Endothelial cell of umbilical vein (primary cell): ENCODE results near the gene DLGAP1. TPM values are rescaled to one million over a fixed set of nuclear protein-coding genes. Genes with fewer than 3 reads are reported as not detected.

Source experiments
- BruUV-seq: library from RNA; stranded (reverse); fragments of 400-500 nt; replicated peaks from 2 replicates; lab custom pipeline; 2021; lab: Mats Ljungman, UMichigan
- CTCF ChIA-PET: fragments of 300-600, 350-600 bp; sonication (Branson Sonifier 250); formaldehyde crosslinking; loops from one replicate; lab custom pipeline; 2021; ENCODE audit warnings: antibody characterized with exemption, inconsistent platforms; lab: Charles Lee
- POLR2A ChIA-PET: fragments of 300-600, 350-600 bp; sonication (Branson Sonifier 250); formaldehyde crosslinking; loops from one replicate; lab custom pipeline; 2021; ENCODE audit warnings: antibody characterized with exemption, inconsistent platforms; lab: Charles Lee
- DNase-seq: peaks from one replicate; pipeline ENCODE4 v3.0.0-alpha.2; 2011; ENCODE audit warnings: low read depth, low spot score
- FAIRE-seq: peaks from 2 replicates; lab custom pipeline; 2011; peaks lifted over from hg19 to GRCh38; lab: Jason Lieb, UNC
- H2AFZ ChIP-seq: 2 replicates; pipeline ENCODE4 v1.6.0; 2012; ENCODE audit warnings: low read depth, low read length, control low read depth, inconsistent platforms
- H3K27ac ChIP-seq: 2 replicates; pipeline ENCODE4 v1.5.1; 2011; ENCODE audit warnings: low read depth, mild to moderate bottlenecking, control low read depth, low read length, moderate library complexity; ENCODE audit not compliant: insufficient read depth
- H3K27me3 ChIP-seq, 2 experiments: 2 replicates each; pipeline versions ENCODE4 v1.6.0 to v1.6.1; 2011; ENCODE audit warnings: low read length in 2 of 2, mixed read lengths in 1 of 2; ENCODE audit not compliant: control insufficient read depth in 2 of 2, insufficient read depth in 2 of 2
- H3K36me3 ChIP-seq, 2 experiments: 2 replicates in 1 of 2; 3 replicates in 1 of 2; pipeline ENCODE4 v1.5.1; 2011; ENCODE audit warnings: low read length in 2 of 2, mild to moderate bottlenecking in 1 of 2, moderate library complexity in 1 of 2; ENCODE audit not compliant: control insufficient read depth in 2 of 2, insufficient read depth in 2 of 2; ENCODE audit errors: extremely low read depth in 1 of 2
- H3K4me1 ChIP-seq: 3 replicates; pipeline ENCODE4 v1.5.1; 2011; ENCODE audit warnings: mild to moderate bottlenecking, low read length; ENCODE audit not compliant: control insufficient read depth, insufficient read depth; ENCODE audit errors: extremely low read depth
- H3K4me2 ChIP-seq: 2 replicates; pipeline ENCODE4 v1.6.1; 2011; ENCODE audit warnings: low read length, control low read depth, mixed read lengths; ENCODE audit not compliant: insufficient read depth
- H3K4me3 ChIP-seq, 3 experiments: fragments of 200-600 bp in 1 of 3; sonication (generic), shearing (Covaris generic) in 1 of 3; replicated peaks in 1 of 3; 2 replicates each; pipeline ENCODE4 v1.5.1; 2011 to 2016; ENCODE audit warnings: control low read depth in 3 of 3, low read length in 3 of 3, mild to moderate bottlenecking in 2 of 3, inconsistent platforms in 1 of 3, low read depth in 1 of 3, moderate library complexity in 1 of 3; ENCODE audit not compliant: insufficient read depth in 1 of 3
- H3K79me2 ChIP-seq: 2 replicates; pipeline ENCODE4 v1.6.0; 2012; ENCODE audit warnings: low read length, inconsistent platforms; ENCODE audit not compliant: control insufficient read depth, insufficient read depth
- H3K9ac ChIP-seq: replicated peaks from 2 replicates; pipeline ENCODE3; 2011; ENCODE audit warnings: low read length, control low read depth; ENCODE audit not compliant: insufficient read depth; ENCODE audit errors: extremely low read depth
- H3K9me1 ChIP-seq: replicated peaks from 3 replicates; pipeline ENCODE4 v1.6.0; 2011; ENCODE audit warnings: mild to moderate bottlenecking, low read length; ENCODE audit not compliant: control insufficient read depth, insufficient read depth; ENCODE audit errors: extremely low read depth
- H3K9me3 ChIP-seq: replicated peaks from 2 replicates; pipeline ENCODE4 v1.5.1; 2012; ENCODE audit warnings: low read length, inconsistent platforms; ENCODE audit not compliant: control insufficient read depth, insufficient read depth
- H4K20me1 ChIP-seq: replicated peaks from 2 replicates; pipeline ENCODE3; 2011; ENCODE audit warnings: mild to moderate bottlenecking, low read length; ENCODE audit not compliant: control insufficient read depth, insufficient read depth; ENCODE audit errors: extremely low read depth
- EZH2 ChIP-seq: IDR thresholded peaks from 2 replicates; pipeline ENCODE4 v1.6.1; 2012; ENCODE audit warnings: borderline replicate concordance, low read depth, mild to moderate bottlenecking, moderate library complexity, low read length, inconsistent platforms; ENCODE audit not compliant: severe bottlenecking
- FOS ChIP-seq: IDR thresholded peaks from 2 replicates; pipeline ENCODE4 v1.6.1; 2011; ENCODE audit warnings: mild to moderate bottlenecking, low read length, moderate library complexity, borderline replicate concordance; ENCODE audit not compliant: insufficient read depth
- GATA2 ChIP-seq: IDR thresholded peaks from 2 replicates; pipeline ENCODE4 v1.7.0; 2011; ENCODE audit warnings: low read depth, mild to moderate bottlenecking, moderate library complexity, mixed read lengths, low read length; ENCODE audit not compliant: insufficient read length, insufficient read depth
- JUN ChIP-seq: IDR thresholded peaks from 2 replicates; pipeline ENCODE4 v1.6.1; 2011; ENCODE audit warnings: borderline replicate concordance, low read depth; ENCODE audit not compliant: insufficient read length, insufficient read depth
- MYC ChIP-seq: IDR thresholded peaks from one replicate; pipeline ENCODE4 v1.6.1; 2011; ENCODE audit warnings: mild to moderate bottlenecking, low read depth, low read length
- POLR2A ChIP-seq: IDR thresholded peaks from 2 replicates; pipeline ENCODE4 v1.6.1; 2012; ENCODE audit warnings: low read depth, mild to moderate bottlenecking, control low read depth, low read length
- POLR2AphosphoS5 ChIP-seq: IDR thresholded peaks from 2 replicates; pipeline ENCODE4 v1.6.1; 2012; ENCODE audit warnings: low read depth, mild to moderate bottlenecking, control low read depth, low read length, moderate library complexity; ENCODE audit not compliant: insufficient read depth
- dilution Hi-C: fragments of 300-500 bp; cut with MboI; formaldehyde crosslinking; loops from one replicate; pipeline ENCODE4 v1.15.0; 2019; ENCODE audit warnings: low sequenced_read_pairs; ENCODE audit not compliant: extremely low pct_ligation_motif_present
- intact Hi-C: fragments of 100-400 bp; cut with micrococcal nuclease; formaldehyde crosslinking; loops from one replicate; pipeline ENCODE4 v1.10.0; 2022
- polyA plus RNA-seq, 4 experiments: library from polyadenylated mRNA; depleted of rRNA in 3 of 4; stranded (reverse) in 3 of 4; unstranded in 1 of 4; fragments of >200 nt; gene quantifications; 2 replicates each; pipeline versions ENCODE4 v1.2.1 to v1.2.3, GENCODE V29; 2011 to 2012; ENCODE audit warnings: missing spikeins in 1 of 4
- total RNA-seq: library from RNA; stranded (reverse); gene quantifications from 2 replicates; pipeline ENCODE4 v1.2.3, GENCODE V29; 2021
- TF ChIP-seq, protein P1 (sequence below): IDR thresholded peaks from 2 replicates; pipeline ENCODE4 v1.6.1; 2011; ENCODE audit not compliant: insufficient read depth, insufficient read length
- TF ChIP-seq, protein P2 (sequence below), 2 donors: IDR thresholded peaks; 1 replicate in 1 of 2; 2 replicates in 1 of 2; pipeline ENCODE4 v1.5.1; 2011; ENCODE audit warnings: low read length in 2 of 2, mild to moderate bottlenecking in 2 of 2, moderate library complexity in 2 of 2, control low read depth in 1 of 2, inconsistent platforms in 1 of 2, low read depth in 1 of 2; ENCODE audit not compliant: insufficient read depth in 1 of 2; ENCODE audit errors: extremely low read depth in 1 of 2

Gene DLGAP1
- total and polyA plus RNA-seq, 2 donors (not counting 3 experiments of a cell fraction or from before 2014, with no cell fraction given): 0.04 TPM; not detected in 1

DNA sequence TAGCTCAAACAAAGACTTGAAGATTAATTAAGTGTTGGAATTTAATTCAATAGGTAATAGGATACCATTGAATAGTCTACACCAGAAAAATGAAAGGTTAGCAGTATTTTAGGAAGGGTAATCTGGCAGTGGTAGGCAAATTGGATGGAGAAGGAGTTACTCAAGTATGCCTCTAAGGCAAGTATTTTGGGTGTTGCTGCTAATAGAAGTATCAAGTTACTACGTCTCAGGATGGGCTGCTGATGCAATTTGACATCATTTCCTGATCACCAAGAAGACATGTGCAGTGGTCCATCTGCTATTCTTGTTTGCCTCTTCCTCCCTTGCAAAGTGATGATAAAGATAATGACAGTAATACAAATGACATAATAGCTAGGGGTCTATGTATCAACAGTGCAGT lies 519.8 kb downstream of the DLGAP1 start:
- intact Hi-C loops: no loop called here

DNA sequence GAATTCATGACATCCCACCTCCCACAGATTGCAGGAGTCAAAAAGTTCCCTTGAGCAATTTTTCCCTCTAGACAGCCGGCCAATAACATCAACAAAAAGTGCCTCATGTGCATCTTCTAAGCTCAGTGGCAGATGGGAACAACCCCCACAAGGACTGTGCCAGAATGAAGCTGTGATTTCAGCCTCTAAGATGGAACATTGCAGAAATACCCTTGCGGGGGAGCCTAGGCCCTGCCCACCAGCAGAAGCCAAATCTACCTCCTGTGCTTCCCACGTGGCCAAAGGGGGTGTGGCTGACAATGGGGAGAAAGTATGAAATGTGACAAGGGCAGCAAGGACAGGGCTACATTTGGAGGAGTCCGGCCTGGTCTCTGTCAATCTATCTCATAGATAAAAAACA lies 522.8 kb downstream of the DLGAP1 start:
- no peak overlapping the region for H3K4me3 ChIP-seq
- DNase-seq (no peak), FAIRE-seq (no peak)
- H2AFZ ChIP-seq: no peak overlapping the region
- intact Hi-C loops (no loop called here), dilution Hi-C loops (no loop called here)
- TF ChIP-seq, protein P1, sequence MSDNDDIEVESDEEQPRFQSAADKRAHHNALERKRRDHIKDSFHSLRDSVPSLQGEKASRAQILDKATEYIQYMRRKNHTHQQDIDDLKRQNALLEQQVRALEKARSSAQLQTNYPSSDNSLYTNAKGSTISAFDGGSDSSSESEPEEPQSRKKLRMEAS: no peak
- TF ChIP-seq FOS (no peak), MYC (no peak), POLR2AphosphoS5 (no peak), POLR2A (no peak), GATA2 (no peak), EZH2 (no peak), JUN (no peak)
- TF ChIP-seq, protein P2, sequence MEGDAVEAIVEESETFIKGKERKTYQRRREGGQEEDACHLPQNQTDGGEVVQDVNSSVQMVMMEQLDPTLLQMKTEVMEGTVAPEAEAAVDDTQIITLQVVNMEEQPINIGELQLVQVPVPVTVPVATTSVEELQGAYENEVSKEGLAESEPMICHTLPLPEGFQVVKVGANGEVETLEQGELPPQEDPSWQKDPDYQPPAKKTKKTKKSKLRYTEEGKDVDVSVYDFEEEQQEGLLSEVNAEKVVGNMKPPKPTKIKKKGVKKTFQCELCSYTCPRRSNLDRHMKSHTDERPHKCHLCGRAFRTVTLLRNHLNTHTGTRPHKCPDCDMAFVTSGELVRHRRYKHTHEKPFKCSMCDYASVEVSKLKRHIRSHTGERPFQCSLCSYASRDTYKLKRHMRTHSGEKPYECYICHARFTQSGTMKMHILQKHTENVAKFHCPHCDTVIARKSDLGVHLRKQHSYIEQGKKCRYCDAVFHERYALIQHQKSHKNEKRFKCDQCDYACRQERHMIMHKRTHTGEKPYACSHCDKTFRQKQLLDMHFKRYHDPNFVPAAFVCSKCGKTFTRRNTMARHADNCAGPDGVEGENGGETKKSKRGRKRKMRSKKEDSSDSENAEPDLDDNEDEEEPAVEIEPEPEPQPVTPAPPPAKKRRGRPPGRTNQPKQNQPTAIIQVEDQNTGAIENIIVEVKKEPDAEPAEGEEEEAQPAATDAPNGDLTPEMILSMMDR (IDR thresholded peaks at IDR 0.05; ENCODE audit: extremely low read depth in 1 of 2, insufficient read depth in 1 of 2, low read depth in 1 of 2, low read length in 2 of 2): no peak
- H3K79me2 ChIP-seq: no peaks in the 10 kb centered on the region
- H3K4me1 ChIP-seq: no peaks in the 10 kb centered on the region
- H3K9ac ChIP-seq: no peak overlapping the region
- ChIA-PET POLR2A (no interaction called here), CTCF (no interaction called here)
- H3K36me3 ChIP-seq: no peaks in the 10 kb centered on the region
- H3K9me3 ChIP-seq: no peaks in the 10 kb centered on the region
- H3K27ac ChIP-seq: no peak overlapping the region
- no peak overlapping the region for H3K4me2 ChIP-seq
- no TSS peak for BruUV-seq
- H3K27me3 ChIP-seq: no peaks in the 10 kb centered on the region
- no peaks in the 10 kb centered on the region for H4K20me1 ChIP-seq
- H3K9me1 ChIP-seq: no peaks in the 10 kb centered on the region

More for the DNA sequence above, 519.8 kb downstream of the DLGAP1 start:
- H3K36me3 ChIP-seq: no peaks in the 10 kb centered on the region
- H3K4me2 ChIP-seq: no peak overlapping the region
- ChIA-PET POLR2A (no interaction called here), CTCF (no interaction called here)
- H3K9me3 ChIP-seq: no peaks in the 10 kb centered on the region
- no peaks in the 10 kb centered on the region for H4K20me1 ChIP-seq
- H3K9me1 ChIP-seq: no peaks in the 10 kb centered on the region
- no peak overlapping the region for H2AFZ ChIP-seq
- no peaks in the 10 kb centered on the region for H3K79me2 ChIP-seq
- H3K4me1 ChIP-seq: no peaks in the 10 kb centered on the region
- H3K27ac ChIP-seq: no peak overlapping the region
- no peak overlapping the region for H3K4me3 ChIP-seq
- dilution Hi-C loops: no loop called here
- no TSS peak for BruUV-seq
- TF ChIP-seq FOS (no peak), MYC (no peak)
- no peak for DNase-seq
- no peak for FAIRE-seq
- no peak overlapping the region for H3K9ac ChIP-seq
- no peaks in the 10 kb centered on the region for H3K27me3 ChIP-seq
